Kidney epithelial cell (primary cell): ENCODE measurements around the gene HS3ST2. TPM values are rescaled to one million over a fixed set of nuclear protein-coding genes. Genes with fewer than 3 reads are reported as not detected.

Experiments
- DNase-seq: peaks from one replicate; pipeline ENCODE4 v3.0.0-alpha.2; 2010; ENCODE audit warnings: low read depth
- H3K27me3 ChIP-seq: 2 replicates; pipeline ENCODE4 v1.6.0; 2011; ENCODE audit warnings: low read length; ENCODE audit not compliant: control insufficient read depth, insufficient read depth
- H3K36me3 ChIP-seq: 2 replicates; pipeline ENCODE4 v1.5.1; 2011; ENCODE audit warnings: low read length; ENCODE audit not compliant: control insufficient read depth, insufficient read depth
- H3K4me3 ChIP-seq: 2 replicates; pipeline ENCODE4 v1.5.1; 2011; ENCODE audit warnings: low read depth, mild to moderate bottlenecking, control low read depth, low read length
- CTCF ChIP-seq: IDR thresholded peaks from 2 replicates; pipeline ENCODE4 v1.5.1; 2011; ENCODE audit warnings: mild to moderate bottlenecking, moderate library complexity, low read length, control low read depth, inconsistent platforms; ENCODE audit not compliant: insufficient read depth, poor library complexity, severe bottlenecking
- total RNA-seq: library from RNA; depleted of rRNA; stranded (reverse); fragments of >200 nt; gene quantifications from 2 replicates; pipeline ENCODE4 v1.2.3, GENCODE V29; 2015

HS3ST2 gene
- total RNA-seq, 1 donor from 2014 or later: 2.5 TPM

- no peak overlapping the region for H3K4me3 ChIP-seq
- no peak for DNase-seq
- H3K27me3 ChIP-seq: no peaks in the 10 kb centered on the region
- no peaks in the 10 kb centered on the region for H3K36me3 ChIP-seq
- no peak for TF ChIP-seq CTCF
Observed at GRCh38 chr16:22849517-22849916, 35.6 kb downstream of the HS3ST2 start.

- TF ChIP-seq CTCF: no peak
- no peaks in the 10 kb centered on the region for H3K27me3 ChIP-seq
- DNase-seq: no peak
- no peaks in the 10 kb centered on the region for H3K36me3 ChIP-seq
- H3K4me3 ChIP-seq: no peak overlapping the region
Observed at GRCh38 chr16:22855231-22855630, 41.3 kb downstream of the HS3ST2 start.

- Histone ChIP-seq H3K36me3 (no peaks in the 10 kb centered on the region), H3K4me3 (no peak overlapping the region), H3K27me3 (no peaks in the 10 kb centered on the region)
- DNase-seq: no peak
- TF ChIP-seq CTCF: no peak
Observed at GRCh38 chr16:22857296-22858025, 43.5 kb downstream of the HS3ST2 start.

GRCh38 chr16:22859925-22860324 lies 46.0 kb downstream of the HS3ST2 start:
- DNase-seq: no peak
- Histone ChIP-seq H3K4me3 (no peak overlapping the region), H3K27me3 (no peaks in the 10 kb centered on the region), H3K36me3 (no peaks in the 10 kb centered on the region)
- no peak for TF ChIP-seq CTCF

GRCh38 chr16:22861580-22861979 lies 47.6 kb downstream of the HS3ST2 start:
- H3K27me3 ChIP-seq: no peaks in the 10 kb centered on the region
- TF ChIP-seq CTCF: no peak
- H3K36me3 ChIP-seq: no peaks in the 10 kb centered on the region
- DNase-seq: no peak
- H3K4me3 ChIP-seq: no peak overlapping the region

- DNase-seq: no peak
- Histone ChIP-seq H3K27me3 (no peaks in the 10 kb centered on the region), H3K36me3 (no peaks in the 10 kb centered on the region), H3K4me3 (no peak overlapping the region)
- no peak for TF ChIP-seq CTCF
Observed at GRCh38 chr16:22862046-22862445, 48.1 kb downstream of the HS3ST2 start.
